HCT116 (cell line): ENCODE data around the gene NAP1L1. TPM values are rescaled to one million over a fixed set of nuclear protein-coding genes. Genes with fewer than 3 reads are reported as not detected.

Experiments used
- ATAC-seq: fragments of 200-7000 bp; cut with Tn5 transposase; 2 replicates; pipeline ENCODE4 v1.9.1; 2020; ENCODE audit warnings: mild to moderate bottlenecking, moderate library complexity
- BruUV-seq: library from RNA; stranded (reverse); fragments of 400-500 nt; replicated peaks from 2 replicates; lab custom pipeline; 2021; lab: Mats Ljungman, UMichigan
- CTCF ChIA-PET: fragments of 300-600 bp; sonication (Branson Sonifier 250); formaldehyde crosslinking; loops from one replicate; lab custom pipeline; 2021; ENCODE audit warnings: antibody characterized with exemption; lab: Charles Lee
- POLR2A ChIA-PET: fragments of 300-600, 350-600 bp; sonication (Branson Sonifier 250); formaldehyde crosslinking; loops from one replicate; lab custom pipeline; 2021; ENCODE audit warnings: antibody characterized with exemption; lab: Charles Lee
- RAD21 ChIA-PET, 2 experiments: fragments of 300-600 bp; sonication (Branson Sonifier 250); formaldehyde crosslinking; loops; one replicate each; lab custom pipeline; 2023; ENCODE audit warnings: low total read pairs in 2 of 2; ENCODE audit not compliant: uncharacterized antibody in 2 of 2, unreplicated experiment in 2 of 2, low non-redundant PET in 1 of 2; lab: Charles Lee
- DNase-seq: peaks from one replicate; pipeline ENCODE4 v3.0.0-alpha.2; 2010; ENCODE audit warnings: low read depth, low spot score
- H2AFZ ChIP-seq: fragments of 200-600 bp; shearing (Covaris generic), sonication (generic); 2 replicates; pipeline ENCODE4 v1.6.1; 2017; ENCODE audit warnings: low read depth, mixed run types, mixed read lengths, antibody characterized with exemption, low read length; ENCODE audit not compliant: poor library complexity, severe bottlenecking
- H3K27ac ChIP-seq: 2 replicates; pipeline ENCODE4 v1.5.1; 2012; ENCODE audit warnings: low read depth, low read length
- H3K27me3 ChIP-seq: fragments of 200-600 bp; sonication (generic); 2 replicates; pipeline ENCODE4 v1.6.1; 2016; ENCODE audit warnings: mixed run types, low read length, mixed read lengths; ENCODE audit not compliant: insufficient read depth
- H3K36me3 ChIP-seq, 2 experiments: fragments of 200-500 bp in 1 of 2; fragments of 200-600 bp in 1 of 2; sonication (Bioruptor generic) in 1 of 2; sonication (generic) in 1 of 2; 2 replicates each; pipeline versions ENCODE4 v1.5.1 to v1.6.1; 2014 to 2016; ENCODE audit warnings: low read length in 2 of 2, inconsistent platforms in 1 of 2, mixed read lengths in 1 of 2, mixed run types in 1 of 2; ENCODE audit not compliant: insufficient read depth in 2 of 2, control insufficient read depth in 1 of 2
- H3K4me1 ChIP-seq, 2 experiments: fragments of 200-600 bp in 1 of 2; sonication (generic) in 1 of 2; 2 replicates each; pipeline versions ENCODE4 v1.5.1 to v1.6.1; 2012 to 2017; ENCODE audit warnings: low read length in 2 of 2, inconsistent platforms in 1 of 2, mild to moderate bottlenecking in 1 of 2, mixed read lengths in 1 of 2, mixed run types in 1 of 2, moderate library complexity in 1 of 2; ENCODE audit not compliant: insufficient read depth in 2 of 2, control insufficient read depth in 1 of 2
- H3K4me2 ChIP-seq: fragments of 200-600 bp; sonication (generic); 2 replicates; pipeline ENCODE4 v1.6.1; 2017; ENCODE audit warnings: mixed run types, low read length, mixed read lengths
- H3K4me3 ChIP-seq, 2 experiments: fragments of 200-600 bp in 1 of 2; sonication (generic) in 1 of 2; replicated peaks in 1 of 2; 2 replicates each; pipeline ENCODE4 v1.5.1; 2011 to 2016; ENCODE audit warnings: low read length in 2 of 2, control low read depth in 1 of 2, low read depth in 1 of 2, mild to moderate bottlenecking in 1 of 2, mixed read lengths in 1 of 2, mixed run types in 1 of 2
- H3K79me2 ChIP-seq: fragments of 200-600 bp; sonication (generic); 2 replicates; pipeline ENCODE4 v1.6.1; 2017; ENCODE audit warnings: mild to moderate bottlenecking, mixed run types, low read length, moderate library complexity, mixed read lengths; ENCODE audit not compliant: insufficient read depth
- H3K9ac ChIP-seq: fragments of 200-600 bp; sonication (generic); 2 replicates; pipeline ENCODE4 v1.6.1; 2016; ENCODE audit warnings: low read length, mixed read lengths
- H3K9me2 ChIP-seq: fragments of 200-600 bp; sonication (generic), shearing (Covaris generic); 2 replicates; pipeline ENCODE4 v1.6.1; 2017; ENCODE audit warnings: mixed run types, mild to moderate bottlenecking, moderate library complexity; ENCODE audit not compliant: insufficient read depth
- H3K9me3 ChIP-seq, 2 experiments: fragments of 200-500 bp in 1 of 2; fragments of 200-600 bp in 1 of 2; sonication (Bioruptor generic) in 1 of 2; sonication (generic) in 1 of 2; 2 replicates each; pipeline ENCODE4 v1.6.1; 2014 to 2017; ENCODE audit warnings: low read length in 2 of 2, mixed read lengths in 2 of 2, inconsistent platforms in 1 of 2, low read depth in 1 of 2, mild to moderate bottlenecking in 1 of 2, mixed run types in 1 of 2, moderate library complexity in 1 of 2; ENCODE audit not compliant: control insufficient read depth in 1 of 2, insufficient read depth in 1 of 2
- H4K20me1 ChIP-seq: fragments of 200-600 bp; sonication (generic), shearing (Covaris generic); 2 replicates; pipeline ENCODE4 v1.6.1; 2017; ENCODE audit warnings: mixed run types, mild to moderate bottlenecking, moderate library complexity; ENCODE audit not compliant: insufficient read depth
- CBX3 ChIP-seq: IDR thresholded peaks from 2 replicates; pipeline ENCODE4 v1.6.1; 2012; ENCODE audit warnings: low read depth
- CEBPB ChIP-seq: IDR thresholded peaks from 2 replicates; pipeline ENCODE4 v1.6.1; 2012; ENCODE audit warnings: low read depth
- CTCF ChIP-seq, 3 experiments: fragments of 200-600 bp in 1 of 3; sonication (generic) in 1 of 3; IDR thresholded peaks in 2 of 3; conservative IDR thresholded peaks in 1 of 3; 2 replicates each; pipeline ENCODE4 v1.5.1; 2012 to 2017; ENCODE audit warnings: low read depth in 2 of 3, low read length in 2 of 3, antibody characterized with exemption in 1 of 3, borderline replicate concordance in 1 of 3, control low read depth in 1 of 3, mild to moderate bottlenecking in 1 of 3, mixed read lengths in 1 of 3, mixed run types in 1 of 3, moderate library complexity in 1 of 3; ENCODE audit not compliant: insufficient read depth in 1 of 3
- ELF1 ChIP-seq: IDR thresholded peaks from 2 replicates; pipeline ENCODE4 v1.6.1; 2012; ENCODE audit warnings: low read depth, borderline replicate concordance
- MAX ChIP-seq: IDR thresholded peaks from 2 replicates; pipeline ENCODE4 v1.6.1; 2012
- POLR2AphosphoS5 ChIP-seq: IDR thresholded peaks from 2 replicates; pipeline ENCODE4 v1.6.1; 2011; ENCODE audit warnings: mild to moderate bottlenecking, low read depth, low read length, moderate library complexity
- REST ChIP-seq: IDR thresholded peaks from 2 replicates; pipeline ENCODE4 v1.6.1; 2012; ENCODE audit warnings: low read depth
- SP1 ChIP-seq: IDR thresholded peaks from 2 replicates; pipeline ENCODE4 v1.6.1; 2012; ENCODE audit warnings: low read depth
- SRF ChIP-seq: IDR thresholded peaks from 2 replicates; pipeline ENCODE4 v1.6.1; 2012; ENCODE audit warnings: low read depth
- TCF7L2 ChIP-seq: IDR thresholded peaks from 2 replicates; pipeline ENCODE4 v1.7.0; 2011; ENCODE audit warnings: borderline replicate concordance, inconsistent platforms; ENCODE audit not compliant: insufficient read depth, insufficient read length; ENCODE audit errors: extremely low read depth
- YY1 ChIP-seq: IDR thresholded peaks from 2 replicates; pipeline ENCODE4 v1.6.1; 2011; ENCODE audit warnings: low read length, low read depth, moderate library complexity, mild to moderate bottlenecking; ENCODE audit not compliant: insufficient replicate concordance; ENCODE audit errors: extremely low read depth
- ZFX ChIP-seq: fragments of 450-650 bp; IDR thresholded peaks from 2 replicates; pipeline ENCODE4 v1.6.1; 2017
- intact Hi-C: fragments of 100-400 bp; cut with micrococcal nuclease; formaldehyde crosslinking; loops from 2 replicates; pipeline ENCODE4 v1.10.0; 2022
- total RNA-seq: library from RNA; stranded (reverse); gene quantifications from one replicate; pipeline ENCODE4 v1.2.1, GENCODE V29; 2021; ENCODE audit not compliant: unreplicated experiment

NAP1L1 gene
- total RNA-seq, 1 experiment from 2014 or later, result 531 TPM

GRCh38 chr12:75998292-75999063, 86.0 kb downstream of the NAP1L1 start:
- no peaks in the 10 kb centered on the region for H3K27me3 ChIP-seq
- H3K4me1 ChIP-seq, result peaks cover 31 to 45% of the 10 kb centered on the region in 2 experiments
- TF ChIP-seq POLR2AphosphoS5 (no peak), SRF (no peak), REST (no peak), CTCF (IDR thresholded peaks at IDR 0.05 in 2 of 3, conservative IDR thresholded peaks at IDR 0.05 in 1 of 3; ENCODE audit: borderline replicate concordance in 1 of 3, insufficient read depth in 1 of 3, low read depth in 2 of 3, low read length in 2 of 3) (no peak), CBX3 (no peak), ZFX (no peak), SP1 (no peak), CEBPB (no peak), TCF7L2 (no peak), MAX (no peak), YY1 (no peak), ELF1 (no peak)
- ATAC-seq (no peak), DNase-seq (no peak)
- no peak overlapping the region for H2AFZ ChIP-seq
- RAD21 ChIA-PET, result no interaction called here
- no peak overlapping the region for H3K4me3 ChIP-seq
- no peaks in the 10 kb centered on the region for H3K79me2 ChIP-seq
- H3K9me3 ChIP-seq, result no peaks in the 10 kb centered on the region
- no peaks in the 10 kb centered on the region for H3K36me3 ChIP-seq
- no peaks in the 10 kb centered on the region for H4K20me1 ChIP-seq
- no peak overlapping the region for H3K4me2 ChIP-seq
- BruUV-seq, result no TSS peak
- intact Hi-C loops, result no loop called here
- CTCF ChIA-PET, result no interaction called here
- H3K9ac ChIP-seq, result no peak overlapping the region
- POLR2A ChIA-PET, result no interaction called here
- H3K27ac ChIP-seq, result peak overlapping the region; percentile 68
- no peaks in the 10 kb centered on the region for H3K9me2 ChIP-seq
